ENCODE data around the gene ANAPC15.

GRCh38 chr11:72111300-72112142 lies 974 bp downstream of the ANAPC15 start:
- TF ChIP-seq CTCF (conservative IDR thresholded peaks at IDR 0.05; ENCODE audit: low read depth in 2 of 2) (no peak), EZH2 (IDR thresholded peaks at IDR 0.05; ENCODE audit: low read depth, unreplicated experiment) (no peak), POLR2AphosphoS5 (IDR thresholded peaks at IDR 0.05; ENCODE audit: low read depth) (no peak), ZNF114 (CRISPR knock-in tag; IDR thresholded peaks at IDR 0.05) (no peak), ETS1 (IDR thresholded peaks at IDR 0.05) (no peak), EZH2phosphoT487 (IDR thresholded peaks at IDR 0.05; ENCODE audit: unreplicated experiment) (no peak), CREB1 (CRISPR knock-in tag; IDR thresholded peaks at IDR 0.05; ENCODE audit: low read depth) (no peak), JUNB (IDR thresholded peaks at IDR 0.05; ENCODE audit: unreplicated experiment) (no peak), REST (IDR thresholded peaks at IDR 0.05; ENCODE audit: unreplicated experiment) (no peak), ZNF331 (CRISPR knock-in tag; IDR thresholded peaks at IDR 0.05; ENCODE audit: low read depth) (no peak)

Data from GM23338 (cell line).